Activated CD8-positive, alpha-beta memory T cell treated with anti-CD3 and anti-CD28 coated beads, Interleukin-2, amount 50 U/mL, for 4 hours (primary cell): ENCODE data around the gene CRABP2.

Experiments
- DNase-seq: peaks from one replicate; pipeline ENCODE4 v3.0.0-alpha.2; 2020

Gene CRABP2

DNA sequence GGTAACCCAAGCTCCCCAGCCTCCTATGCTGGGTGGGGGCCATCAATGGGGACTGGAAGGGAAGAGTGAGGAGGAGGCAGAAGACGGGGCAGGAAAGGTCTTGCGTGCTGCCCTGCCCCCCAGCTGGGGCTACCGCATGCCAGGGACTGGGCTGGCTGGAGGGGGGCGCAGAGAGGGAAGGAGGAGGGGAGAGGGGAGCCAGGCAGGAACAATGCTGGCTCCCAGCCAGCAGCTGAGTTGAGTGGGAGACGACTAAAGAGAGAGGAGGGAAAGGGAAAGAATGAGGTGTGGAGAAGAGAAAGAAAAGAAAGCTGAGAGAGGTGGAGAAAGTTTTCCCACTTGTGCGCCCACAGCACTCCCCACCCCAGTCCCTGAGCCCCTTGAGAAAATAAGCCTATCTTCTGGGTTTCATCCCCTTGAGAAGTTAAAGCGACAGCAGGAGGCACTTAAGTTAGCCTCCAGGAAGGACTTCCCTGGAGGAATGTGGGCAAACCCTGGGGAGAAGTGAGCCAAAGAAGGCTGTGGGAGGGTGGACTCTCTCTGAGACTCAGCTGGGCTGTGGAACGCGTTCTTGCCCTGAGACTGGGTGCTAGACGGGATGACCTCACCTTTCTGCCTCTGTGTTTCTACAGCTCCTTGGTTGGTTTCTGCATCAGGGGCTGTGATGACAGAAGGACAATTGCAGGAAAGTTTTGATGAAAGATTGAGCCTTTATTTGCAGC is 15.3 kb downstream of the CRABP2 start:
- no peak for DNase-seq

DNA sequence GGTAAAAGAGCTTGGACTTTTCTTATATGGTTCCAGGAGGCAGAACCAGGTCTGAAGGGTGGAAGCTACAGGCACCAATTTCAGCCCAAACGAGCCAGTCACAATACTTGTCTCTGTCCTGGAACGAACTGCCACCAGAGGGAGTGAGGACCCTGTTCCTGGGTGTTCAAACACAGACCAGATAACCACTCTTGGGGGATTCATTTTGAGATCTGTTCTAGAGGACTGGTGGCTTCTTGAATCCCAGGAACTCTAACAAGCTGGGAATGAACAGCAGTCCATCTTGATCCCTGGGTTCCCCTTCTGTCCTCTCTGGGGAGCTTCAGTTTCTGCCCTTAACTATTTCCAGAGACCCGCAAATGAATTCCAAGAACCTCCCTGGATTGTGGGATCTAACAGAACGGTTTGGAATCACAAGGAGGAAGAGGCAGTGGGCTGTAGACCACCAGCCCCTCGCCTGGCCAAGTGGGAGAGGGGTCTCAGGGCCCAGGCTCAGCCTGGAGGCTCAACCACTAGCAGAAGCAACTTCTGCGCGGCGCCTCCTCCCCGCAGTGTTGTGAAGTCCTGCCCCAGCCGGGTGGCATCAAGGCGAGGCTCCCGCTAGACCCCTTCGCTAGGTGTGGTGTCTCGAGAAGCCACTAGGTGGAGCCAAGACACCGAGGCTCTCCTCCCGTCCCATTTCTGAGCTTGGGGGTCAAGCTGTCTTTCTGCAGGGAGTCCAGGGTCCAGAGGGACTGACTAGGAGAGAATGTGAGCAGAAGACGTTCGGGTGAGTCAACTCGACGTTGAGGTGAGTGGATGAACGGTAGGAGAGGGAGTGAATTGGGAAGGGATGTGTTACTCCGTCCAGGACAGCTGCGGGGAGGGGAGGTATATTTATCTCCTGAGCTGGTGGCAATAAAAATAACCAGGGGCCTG is 16.1 kb downstream of the CRABP2 start:
- DNase-seq: peak; percentile 78

DNA sequence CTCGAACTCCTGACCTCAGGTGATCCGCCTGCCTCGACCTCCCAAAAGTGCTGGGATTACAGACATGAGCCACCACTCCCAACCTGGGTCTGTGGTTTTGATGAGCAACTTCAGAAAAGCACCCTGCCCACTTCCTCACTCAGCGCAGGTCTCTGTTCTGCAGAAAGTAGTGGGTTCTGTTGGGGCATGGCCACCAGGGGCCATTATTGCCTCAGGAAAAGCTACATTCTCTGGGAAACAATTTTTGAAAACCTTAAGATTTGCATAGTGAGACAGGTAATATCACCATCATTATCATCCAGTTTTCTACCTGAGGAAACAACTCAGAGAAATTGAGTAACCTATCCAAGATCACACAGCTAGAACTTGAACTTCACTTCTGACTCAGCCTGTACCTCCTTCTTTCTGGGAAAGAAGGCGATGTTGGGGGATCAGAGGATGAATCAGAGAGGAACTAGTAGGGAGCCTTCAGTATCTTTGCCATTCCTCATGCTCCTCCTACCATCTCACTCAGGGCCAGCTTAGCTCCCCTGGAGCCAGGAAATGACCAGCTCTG is 21.1 kb downstream of the CRABP2 start:
- no peak for DNase-seq

DNA sequence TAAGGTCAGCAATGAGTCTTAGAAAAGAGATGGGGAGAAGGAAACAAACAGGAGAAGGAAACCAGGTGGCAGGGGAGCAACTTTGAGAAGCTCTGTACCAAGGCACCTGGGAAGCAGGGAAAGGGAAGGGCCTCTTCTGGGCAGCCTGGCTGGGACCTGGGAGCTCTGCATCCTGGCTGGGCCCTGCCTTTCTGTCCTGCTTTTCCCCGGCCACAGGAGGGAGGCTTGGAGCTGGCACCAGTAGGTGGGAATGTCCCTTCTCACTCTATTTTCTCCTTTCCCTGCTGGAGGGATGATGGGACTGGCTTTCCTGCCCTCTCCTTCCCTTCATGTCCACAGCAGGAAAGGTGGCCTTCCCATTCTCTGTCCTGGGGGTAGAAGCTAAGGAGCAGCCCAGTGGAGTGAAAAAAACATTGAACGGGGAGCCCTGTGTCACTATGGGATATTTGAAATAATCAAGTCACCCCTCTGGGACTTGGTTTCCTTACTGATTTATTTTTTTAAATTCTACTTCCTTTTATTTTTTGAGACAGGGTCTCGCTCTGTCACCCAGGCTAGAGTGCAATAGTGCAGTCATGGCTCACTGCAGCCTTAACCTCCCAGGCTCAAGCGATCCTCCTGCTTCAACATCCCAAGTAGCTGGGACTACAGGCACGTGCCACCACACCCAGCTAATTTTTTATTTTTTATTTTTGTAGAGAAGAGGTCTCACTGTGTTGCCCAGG is 23.1 kb downstream of the CRABP2 start:
- no peak for DNase-seq

DNA sequence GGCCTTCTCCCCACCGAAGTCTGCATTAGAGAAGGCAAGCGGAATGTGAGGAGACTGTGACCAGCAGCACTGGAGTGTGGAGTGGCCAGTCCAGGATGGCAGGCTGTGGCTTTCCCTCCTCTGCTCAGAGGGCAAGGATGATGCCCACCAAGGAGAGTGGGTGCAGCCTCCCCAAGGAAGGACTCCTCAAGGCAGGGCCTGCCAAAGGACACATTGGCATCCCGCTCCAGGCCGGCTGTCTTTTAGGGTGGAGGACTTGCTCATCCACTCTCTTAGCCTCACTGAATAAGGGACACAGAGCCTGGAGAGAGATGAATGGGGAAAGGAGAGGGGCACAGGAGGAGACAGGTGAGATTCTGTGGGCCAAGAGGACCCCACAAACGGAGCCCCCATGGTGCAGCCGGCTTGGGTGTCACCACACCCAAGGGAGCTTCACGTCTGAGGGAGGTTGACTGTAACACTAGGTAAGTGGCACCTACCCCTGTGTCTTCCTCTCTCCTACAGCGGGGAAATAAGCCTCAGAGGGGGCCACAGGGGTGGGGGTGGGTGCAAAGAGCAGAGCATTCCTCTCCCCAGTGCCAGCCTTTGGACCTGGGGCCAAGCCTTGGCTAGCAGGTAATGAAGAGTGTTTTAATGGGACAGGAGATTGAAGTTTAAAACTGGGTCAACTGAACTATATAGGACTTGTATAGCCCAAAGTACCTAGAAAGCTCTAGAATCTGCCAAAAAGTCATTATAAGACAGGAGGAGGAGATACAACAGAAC is 24.0 kb downstream of the CRABP2 start:
- no peak for DNase-seq

DNA sequence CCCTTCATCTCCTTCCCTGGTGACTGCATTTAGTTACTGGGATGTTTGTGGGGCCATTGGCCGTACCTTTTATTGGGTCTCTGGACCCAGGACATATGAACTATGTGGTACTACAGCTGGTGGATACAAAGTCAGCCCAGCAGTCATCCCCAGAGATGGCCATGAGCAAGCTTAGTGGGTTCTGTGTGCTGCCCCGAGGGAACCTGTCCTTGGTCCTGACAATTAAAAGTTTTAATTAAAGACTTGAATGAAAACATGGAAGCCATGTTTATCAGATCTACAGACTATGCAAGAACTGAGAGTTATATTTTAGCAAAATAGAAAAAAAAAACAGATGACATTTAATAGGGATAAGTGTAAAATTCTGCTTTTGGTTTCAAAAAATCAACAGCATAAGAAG is 25.3 kb downstream of the CRABP2 start:
- DNase-seq: no peak

DNA sequence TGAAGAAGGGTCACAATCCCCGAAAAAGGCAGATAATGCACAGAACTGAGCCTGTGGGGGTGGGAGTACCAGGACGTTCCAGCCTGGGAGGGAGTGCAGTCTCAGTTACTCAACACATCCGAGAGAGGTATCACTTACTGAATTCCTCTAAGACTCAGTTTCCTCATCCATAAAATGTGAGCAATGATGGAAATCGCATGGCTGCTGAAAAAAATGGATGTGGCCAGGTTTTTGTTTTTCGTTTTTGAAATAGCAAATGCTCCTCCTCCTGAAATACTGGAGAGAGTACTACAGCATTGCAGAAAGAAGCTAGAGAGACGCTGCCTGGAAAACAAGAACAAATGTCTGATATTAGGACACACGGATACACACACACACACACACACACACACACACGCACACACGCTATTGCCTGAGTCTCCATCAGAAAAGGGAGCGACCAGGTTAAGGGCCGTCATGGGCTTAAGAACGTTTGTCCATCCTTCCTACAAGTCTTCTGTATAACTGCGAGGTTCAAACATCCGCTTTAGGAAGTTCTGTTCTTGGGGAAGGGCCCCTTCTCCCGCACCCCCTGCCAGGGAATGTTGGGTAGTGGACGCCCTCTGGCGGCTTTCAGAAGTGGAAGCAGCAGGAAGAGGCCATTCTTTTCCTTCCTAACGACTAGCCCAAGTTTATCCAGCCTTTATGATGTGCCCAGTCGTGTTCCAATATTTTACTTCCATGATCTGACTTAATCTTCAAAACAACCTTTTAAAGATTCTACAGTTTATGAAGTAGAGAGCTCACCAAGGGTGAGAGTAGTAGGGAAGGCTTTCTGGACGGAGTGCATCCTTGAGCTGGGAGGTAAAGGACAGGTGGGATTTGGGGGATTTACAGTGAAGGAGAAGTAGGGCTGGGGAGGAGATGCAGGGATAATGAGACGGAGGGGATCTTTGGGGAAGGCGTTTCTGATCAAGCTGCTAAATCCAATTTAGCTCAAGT is 27.5 kb downstream of the CRABP2 start:
- no peak for DNase-seq

DNA sequence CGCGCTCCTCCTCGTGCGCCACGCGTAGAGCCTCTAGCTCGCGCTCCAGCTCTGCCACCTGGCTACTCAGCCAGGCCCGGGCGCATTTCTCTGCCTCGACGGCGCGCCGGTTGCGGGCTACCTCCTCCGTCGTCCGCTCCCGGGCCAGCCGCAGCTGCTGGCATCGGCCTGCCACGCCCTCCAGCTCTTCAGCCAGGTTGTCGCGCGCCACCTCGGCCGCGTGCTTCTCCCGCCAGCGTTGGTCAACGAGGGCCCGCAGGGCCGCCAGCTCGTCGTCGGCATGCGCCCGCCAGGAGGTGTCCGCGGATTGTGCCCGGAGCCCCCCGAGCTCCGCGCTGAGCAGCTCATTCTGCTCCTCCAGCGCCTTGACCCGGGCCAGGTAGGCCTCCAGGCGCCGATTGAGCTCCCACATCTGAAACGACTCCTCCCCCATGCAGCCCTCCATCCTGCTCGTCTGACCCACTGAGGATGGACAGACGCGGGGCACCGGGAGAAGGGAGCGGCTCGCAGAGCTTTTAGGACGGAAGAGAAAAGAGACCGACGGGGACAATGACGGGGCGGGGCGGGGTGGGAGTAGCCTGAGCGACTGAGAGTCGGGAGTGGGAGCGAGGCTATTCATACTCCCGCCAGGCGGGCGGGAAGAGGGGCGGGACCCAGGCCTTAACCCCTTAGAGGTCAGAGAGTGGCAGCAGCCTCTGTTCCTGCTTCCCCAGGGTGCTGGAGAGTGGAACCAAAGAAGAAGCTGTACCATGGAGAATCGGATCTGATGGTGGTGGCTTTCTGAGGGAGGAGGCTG is 28.4 kb downstream of the CRABP2 start, which contains the start of gene NES:
Gene NES (minus strand): TSS at position 588 of the 796 bp plus-strand sequence. CDS start 143 bp downstream, at position 445.
- DNase-seq: no peak

DNA sequence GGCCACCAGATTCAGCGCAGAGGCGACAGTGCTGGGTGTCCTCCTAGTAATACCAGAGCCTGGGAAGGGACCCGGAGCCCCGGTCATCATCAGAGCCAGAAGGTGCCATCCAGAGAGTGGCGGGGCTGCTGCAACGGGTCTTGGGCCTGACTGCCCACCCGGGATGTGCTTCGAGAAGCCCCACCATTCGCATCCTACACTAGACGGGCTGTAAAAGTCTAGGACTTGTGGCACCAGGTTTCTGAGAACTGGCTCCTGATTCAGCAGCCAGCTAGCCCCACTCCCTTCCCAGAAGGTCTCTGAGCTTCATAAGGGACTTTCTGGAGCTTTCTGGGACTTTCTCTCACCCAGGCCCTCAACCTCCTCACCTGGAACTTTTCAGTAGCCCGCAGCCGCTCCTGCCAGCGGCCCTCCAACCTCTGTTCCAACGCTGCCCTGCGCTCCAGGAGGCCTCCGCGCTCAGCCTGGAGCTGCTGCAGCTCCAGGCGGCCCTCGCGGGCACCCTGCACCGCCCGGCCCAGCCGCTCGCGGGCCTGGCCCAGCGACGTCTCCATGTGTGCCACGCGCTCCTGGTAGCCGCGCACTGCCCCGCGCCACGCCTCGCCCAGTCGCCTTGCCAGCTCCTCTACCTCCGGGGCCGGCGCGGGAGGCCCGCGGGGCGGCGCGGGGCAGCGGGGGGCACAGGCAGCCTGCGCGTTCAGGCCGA is 29.1 kb downstream of the CRABP2 start:
- DNase-seq: no peak

DNA sequence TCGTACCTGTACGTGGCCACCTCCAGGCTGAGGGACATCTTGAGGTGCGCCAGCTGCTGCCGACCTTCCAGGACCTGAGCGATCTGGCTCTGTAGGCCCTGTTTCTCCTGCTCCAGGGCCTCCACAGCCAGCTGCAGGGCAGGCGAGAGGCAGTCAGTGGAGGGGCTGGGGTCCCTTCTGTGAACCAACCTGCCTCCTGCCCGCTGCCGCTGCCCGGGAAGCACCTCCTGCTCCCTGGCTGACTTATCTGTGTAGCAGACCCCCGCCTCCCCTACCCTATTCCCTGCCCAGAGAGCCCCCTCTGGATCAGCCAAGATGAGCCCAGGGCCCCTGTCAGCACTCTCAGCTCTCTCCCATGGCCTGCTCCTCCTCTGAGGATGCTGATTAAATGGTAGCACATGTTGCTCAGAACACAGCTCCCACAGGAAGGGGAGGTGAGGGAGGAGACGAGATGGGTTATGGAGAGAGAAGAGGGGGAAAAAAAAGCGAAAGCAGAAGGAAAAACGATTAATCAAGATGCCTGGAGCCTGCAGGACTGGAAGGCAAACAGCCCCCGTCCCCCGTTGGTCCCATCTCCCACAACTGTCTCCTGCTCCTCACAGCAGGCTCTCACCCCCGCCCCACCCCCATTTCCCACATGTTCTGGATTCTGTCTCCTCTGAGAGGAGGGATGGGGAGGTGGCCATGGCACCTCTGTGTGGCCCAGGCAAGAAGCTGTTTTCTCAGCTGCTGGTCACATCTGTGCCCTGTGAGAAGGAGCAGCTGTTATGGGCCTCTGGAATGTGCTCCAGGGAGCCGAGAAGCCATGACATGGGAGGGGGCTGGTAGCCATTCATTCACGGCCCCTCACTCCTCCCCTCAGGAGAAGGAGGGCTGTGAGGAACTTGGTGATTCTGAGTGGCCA is 29.9 kb downstream of the CRABP2 start:
- no peak for DNase-seq

DNA sequence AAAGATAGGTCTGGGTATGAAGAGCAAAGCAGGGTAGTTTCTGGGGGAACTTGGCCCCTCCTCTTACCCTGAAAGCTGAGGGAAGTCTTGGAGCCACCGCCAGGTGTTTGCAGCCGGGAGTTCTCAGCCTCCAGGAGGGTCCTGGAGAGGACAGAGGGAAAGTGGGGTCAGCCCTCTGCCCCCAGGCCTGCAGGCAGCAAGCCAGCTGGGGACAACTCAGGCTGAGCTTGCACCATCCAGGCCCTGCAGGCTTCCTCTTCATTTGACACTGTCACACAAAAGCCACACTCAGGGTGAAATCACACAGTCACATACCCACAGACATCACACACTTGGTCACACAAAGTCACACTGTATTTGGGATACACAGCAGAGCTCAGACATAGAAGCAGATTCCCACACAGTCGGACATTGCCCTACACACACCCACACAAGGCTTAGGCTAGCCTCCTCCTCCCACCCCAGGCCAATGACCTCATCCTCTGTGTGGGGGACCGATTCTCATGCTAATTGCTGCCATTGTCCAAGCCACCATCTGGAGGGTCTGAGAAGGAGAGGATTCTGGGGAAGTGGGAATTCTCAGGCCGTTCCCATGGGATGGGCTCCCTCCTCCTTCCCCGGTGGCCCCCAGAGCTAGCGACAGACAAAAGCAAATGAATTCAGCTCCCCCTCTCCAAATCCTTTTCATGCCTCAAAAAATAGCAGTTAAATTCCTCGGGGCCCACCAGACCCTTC is 31.8 kb downstream of the CRABP2 start:
- DNase-seq: no peak

DNA sequence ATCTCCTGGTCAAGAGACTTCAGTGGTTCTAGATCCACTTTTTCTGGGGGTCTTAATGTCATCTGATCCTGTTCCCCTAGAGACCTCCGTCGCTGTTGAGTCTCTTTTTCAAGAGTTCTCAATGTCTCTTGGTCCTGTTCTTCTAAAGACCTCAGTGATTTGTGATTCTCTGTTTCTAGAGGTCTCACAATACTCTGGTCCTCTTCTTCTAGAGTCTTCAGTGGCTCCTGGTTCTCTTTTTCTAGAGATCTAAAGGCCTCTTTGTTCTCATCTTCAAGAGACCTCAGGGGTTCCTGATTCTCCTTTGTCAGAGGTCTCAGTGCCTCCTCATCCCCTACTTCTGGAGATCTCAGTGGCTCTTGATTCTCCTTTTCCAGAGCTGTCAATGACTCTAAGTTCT is 33.6 kb downstream of the CRABP2 start:
- DNase-seq: no peak

DNA sequence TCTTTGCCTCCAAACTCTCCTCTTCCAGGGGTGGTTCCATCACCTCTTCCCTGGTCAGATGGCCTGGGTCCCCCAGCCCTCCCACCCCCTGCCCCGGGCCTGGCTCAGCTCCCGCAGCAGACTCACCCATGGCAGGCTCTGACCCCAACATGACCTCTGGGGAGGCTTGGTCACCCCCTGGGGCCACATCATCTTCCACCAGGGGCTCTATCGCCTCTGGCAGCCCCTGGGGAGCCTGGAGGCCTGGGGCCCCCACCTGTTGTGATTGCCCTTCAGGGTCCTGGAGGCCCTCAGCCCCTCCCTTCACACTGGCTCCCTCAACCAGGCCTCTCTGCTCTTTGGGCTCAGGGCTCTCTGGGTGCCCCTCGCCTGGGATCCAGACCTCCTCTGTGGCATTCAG is 34.6 kb downstream of the CRABP2 start:
- no peak for DNase-seq

DNA sequence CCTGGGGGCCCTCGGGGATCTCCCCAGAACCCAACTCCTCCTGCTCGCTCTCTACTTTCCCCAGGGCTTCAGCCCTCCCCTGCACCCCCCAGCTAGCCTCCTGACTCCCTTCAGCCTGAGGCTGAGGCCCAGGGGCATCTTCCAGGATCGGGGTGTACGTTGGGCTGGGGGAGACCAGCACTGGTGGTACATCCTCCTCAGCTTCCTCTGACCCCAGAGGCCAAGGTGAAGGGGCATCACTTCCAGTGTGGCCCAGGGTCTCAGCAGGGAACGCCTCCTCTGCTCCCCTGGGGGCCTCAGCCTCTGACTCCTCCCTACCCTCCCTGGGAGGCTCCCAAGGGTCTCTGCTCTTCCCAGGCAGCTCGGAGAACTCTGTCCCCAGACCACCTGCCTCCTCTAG is 35.0 kb downstream of the CRABP2 start:
- no peak for DNase-seq

DNA sequence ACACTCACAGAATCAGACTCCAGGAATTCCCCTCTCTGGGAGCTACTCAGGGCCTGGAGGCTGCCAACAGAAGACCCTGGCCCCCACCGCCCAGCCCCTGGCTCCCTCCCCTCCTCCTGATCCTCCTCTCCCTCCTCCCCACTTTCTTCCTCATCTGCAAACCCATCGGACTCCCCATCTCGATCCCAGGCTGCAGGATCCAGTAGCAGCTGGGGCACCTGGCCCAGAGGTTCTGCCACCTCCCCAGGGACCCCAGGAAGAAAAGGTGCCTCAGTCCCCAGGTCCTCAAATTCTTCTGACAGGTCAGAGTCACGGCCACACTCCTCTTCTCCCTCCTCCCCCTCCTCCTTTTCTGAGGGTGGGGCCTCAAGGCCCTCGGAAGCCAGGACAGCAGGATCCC is 35.6 kb downstream of the CRABP2 start:
- DNase-seq: no peak

DNA sequence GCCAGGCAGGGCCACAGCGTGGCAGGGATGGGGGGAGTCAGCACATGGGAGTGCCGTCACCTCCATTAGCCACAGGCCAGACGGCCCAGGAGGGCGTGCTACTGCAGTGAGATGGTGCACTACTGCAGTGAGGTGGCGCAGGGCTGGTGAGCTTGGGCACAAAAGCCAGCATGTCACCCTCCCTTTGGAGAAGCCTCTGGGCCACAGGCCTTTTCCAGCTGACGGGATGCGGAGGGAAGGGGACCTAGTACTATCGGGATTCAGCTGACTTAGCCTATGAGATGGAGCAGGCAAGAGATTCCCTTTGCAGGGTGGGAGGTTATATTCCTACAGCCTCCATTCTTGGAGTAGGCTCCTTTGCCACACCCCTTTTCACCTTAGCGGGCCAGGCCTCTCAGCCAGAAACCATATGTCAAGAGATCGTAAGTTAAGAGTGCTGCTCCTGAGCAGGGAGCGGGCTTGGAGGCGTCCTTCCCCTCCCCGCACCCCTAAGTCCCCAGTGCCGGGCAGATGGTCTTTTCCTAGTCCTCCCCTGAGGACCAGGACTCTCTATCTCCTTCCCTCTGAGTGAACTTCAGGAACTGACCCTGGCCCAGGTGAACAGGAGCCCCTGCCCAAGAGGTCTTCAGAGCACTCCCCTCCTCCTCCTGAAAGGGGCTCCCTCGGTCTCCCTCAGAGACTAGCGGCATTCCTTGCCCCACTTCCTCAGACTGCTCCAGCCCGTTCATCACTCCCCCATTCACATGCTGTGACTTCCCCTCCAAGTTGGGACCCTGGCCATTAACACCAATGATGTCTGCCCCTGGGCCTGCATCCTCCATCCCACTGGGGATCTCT is 36.4 kb downstream of the CRABP2 start:
- no peak for DNase-seq
